ENCODE results near the gene ADARB1.

ADARB1 gene

DNA sequence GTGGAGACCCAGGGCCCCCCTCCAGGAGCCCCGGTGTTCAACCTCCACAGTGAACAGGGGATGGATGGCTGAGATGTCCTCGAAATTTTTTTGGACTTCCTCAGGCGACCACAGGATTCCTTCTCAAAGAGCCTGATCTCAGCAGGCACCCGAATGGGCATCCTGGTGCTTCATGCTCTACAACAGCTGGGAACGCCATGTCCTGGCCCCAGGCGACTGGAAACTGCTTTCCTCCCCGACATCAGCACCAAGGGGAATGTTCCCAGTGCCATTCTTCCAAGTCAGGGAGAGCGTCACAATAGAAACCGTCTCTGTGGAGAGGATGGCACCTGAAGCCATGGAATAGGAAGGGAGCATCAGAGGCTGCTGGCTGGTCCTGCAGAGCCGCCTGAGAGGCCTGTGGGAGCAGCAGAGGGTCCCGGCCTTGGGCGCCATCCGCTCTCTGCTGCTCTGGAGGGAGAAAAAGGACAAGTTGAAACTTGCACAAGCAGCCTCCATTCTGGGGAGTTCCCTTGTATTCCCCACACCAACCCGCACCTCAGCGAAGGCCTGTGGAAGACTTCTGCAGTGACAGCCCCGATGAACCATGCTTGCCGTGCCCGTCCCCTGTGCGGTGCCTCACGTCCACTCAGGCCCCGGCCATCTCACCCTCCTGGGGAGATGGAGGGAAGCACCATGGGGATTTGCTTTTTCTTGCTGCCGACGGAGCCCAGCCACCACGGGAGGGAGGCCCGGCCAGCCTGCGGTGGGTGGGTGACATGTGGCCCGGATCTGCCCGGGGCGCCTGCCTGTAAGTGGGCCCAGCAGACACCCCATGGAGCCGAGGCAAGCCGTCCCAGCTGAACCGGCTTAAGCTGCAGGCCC is 2.3 kb upstream of the ADARB1 start:
- TF ChIP-seq, protein P1, sequence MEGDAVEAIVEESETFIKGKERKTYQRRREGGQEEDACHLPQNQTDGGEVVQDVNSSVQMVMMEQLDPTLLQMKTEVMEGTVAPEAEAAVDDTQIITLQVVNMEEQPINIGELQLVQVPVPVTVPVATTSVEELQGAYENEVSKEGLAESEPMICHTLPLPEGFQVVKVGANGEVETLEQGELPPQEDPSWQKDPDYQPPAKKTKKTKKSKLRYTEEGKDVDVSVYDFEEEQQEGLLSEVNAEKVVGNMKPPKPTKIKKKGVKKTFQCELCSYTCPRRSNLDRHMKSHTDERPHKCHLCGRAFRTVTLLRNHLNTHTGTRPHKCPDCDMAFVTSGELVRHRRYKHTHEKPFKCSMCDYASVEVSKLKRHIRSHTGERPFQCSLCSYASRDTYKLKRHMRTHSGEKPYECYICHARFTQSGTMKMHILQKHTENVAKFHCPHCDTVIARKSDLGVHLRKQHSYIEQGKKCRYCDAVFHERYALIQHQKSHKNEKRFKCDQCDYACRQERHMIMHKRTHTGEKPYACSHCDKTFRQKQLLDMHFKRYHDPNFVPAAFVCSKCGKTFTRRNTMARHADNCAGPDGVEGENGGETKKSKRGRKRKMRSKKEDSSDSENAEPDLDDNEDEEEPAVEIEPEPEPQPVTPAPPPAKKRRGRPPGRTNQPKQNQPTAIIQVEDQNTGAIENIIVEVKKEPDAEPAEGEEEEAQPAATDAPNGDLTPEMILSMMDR (IDR thresholded peaks at IDR 0.05), result no peak

DNA sequence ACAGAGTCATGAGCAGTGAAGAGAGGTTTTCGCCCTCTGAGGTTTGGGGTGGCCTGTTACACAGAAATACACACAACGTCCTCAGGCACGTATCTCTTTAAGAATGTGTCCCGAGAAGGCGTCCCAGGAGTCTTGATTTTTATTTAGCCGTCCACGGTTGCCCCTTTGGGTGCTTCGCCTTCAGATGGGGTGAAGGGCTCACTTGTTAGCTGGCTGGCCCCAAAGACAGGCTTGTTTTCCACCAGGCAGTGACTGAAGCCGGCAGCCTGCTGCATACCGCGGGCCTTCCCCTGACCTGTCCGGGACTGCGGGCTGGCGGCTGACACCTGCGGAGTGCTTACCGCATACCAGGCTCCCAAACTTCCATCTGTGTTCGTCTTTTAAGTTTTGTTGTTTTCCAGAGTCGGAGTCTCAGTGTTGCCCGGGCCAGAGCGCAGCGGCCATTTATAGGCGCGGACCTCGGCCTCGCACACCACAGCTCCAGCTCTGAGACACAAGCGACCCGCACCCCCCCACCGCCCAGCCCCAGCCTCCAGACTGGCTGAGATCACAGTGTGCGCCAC is 1.6 kb upstream of the ADARB1 start:
- TF ChIP-seq, protein P1 (IDR thresholded peaks at IDR 0.05), result no peak

DNA sequence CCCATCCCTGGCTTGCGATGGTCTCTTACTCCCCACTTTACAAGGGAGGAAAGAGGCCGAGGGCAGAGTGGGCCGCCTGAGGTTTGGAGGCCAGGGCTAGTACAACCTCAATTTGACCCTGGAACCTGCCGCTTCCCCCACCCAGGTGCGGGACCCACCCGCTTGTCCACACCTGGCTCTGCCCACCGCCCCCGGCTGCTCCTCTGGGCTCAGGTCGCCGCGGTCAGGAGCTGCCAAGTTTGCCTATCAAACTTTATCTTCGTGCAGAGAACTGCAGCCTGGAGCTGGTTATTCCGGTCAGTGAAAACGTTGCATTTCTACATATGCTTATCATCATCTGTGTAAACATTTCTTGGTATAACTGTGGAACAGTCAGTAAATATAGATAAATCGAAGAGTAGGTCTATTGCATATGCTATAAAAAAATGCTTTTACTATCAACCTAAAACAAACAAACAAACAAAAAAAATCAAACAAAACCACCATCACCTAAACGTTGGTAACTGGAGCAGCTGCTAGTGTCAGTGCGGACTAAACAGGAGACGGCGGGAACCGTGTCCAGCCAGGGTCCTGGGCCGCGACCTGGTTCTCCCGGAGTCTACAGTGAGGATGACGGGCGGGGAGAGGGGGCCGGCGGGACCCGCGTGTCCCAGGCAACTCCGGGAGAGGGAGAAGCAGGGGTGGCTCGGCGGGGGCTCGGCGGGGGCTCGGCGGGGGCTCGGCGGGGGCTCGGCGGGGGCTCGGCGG is 906 bp upstream of the ADARB1 start:
- TF ChIP-seq, protein P1 (IDR thresholded peaks at IDR 0.05), result no peak

DNA sequence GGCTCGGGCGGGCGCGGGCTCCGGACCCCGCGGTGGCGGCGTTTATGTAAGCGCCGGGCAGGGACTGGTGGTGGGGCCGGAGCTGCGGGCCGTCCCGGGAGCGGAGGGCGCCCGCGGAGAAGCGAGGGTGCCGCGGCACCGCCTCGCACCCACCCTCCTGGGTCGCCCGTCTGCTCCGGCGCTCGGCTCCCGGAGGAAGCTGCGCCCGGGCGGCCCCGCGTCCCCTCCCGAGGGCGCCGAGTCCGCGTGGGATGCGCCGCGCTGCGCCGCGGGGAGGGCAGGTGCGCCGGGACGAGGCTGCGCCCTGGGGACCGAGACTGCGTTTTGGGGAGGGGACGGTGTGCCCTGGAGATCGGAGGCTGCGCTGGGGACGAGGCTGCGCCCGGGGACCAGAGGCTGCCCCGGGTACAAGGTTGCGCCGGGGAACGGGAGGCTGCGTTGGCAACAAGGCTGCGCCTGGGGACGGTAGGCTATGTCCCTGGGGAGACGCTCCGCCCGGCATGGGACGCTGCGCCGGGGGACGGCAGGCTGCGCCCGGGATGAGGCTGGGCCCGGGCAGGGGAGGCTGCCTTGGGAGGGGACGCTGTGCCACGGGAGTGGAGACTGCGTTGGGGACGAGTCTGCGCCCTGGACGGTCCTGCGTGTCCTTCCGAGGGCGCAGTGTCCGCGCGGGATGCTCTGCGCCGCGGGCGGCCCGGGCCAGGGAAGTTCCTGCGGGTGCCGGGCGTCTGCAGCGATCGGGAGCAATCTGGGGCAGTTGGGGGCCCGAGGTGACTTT is 627 bp downstream of the ADARB1 start:
- TF ChIP-seq, protein P1 (IDR thresholded peaks at IDR 0.05), result no peak

DNA sequence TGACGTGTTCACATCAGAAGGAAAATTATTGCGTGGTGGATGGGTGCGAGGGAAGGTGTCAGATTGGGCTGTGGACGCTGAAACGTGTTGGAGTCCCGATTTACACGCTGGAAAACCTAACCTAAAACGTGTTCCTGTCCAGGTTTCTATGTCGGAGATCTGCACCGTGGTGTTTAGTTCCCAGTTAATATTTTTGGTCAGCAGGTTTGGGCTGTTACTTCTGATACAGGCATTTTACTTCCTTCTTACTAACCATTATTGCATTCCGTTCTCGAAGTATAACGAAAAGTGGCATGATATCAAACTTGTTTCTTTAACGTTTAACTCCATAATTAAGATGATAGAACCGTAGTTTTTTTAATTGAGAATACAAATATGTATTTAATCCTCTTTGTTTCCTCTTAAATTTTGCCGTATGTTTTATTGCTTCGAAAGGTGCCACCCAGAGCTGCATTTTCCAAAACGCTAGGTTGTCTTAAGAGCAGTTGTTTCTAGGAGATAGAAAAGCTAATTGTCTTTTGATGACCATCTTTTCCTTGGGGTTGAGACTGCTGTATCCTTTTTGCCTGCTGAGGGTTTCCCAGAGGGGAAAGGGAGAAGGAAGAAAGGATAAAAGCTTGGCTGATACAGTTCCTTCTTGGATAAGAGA is 1.3 kb downstream of the ADARB1 start:
- TF ChIP-seq, protein P1 (IDR thresholded peaks at IDR 0.05), result no peak

DNA sequence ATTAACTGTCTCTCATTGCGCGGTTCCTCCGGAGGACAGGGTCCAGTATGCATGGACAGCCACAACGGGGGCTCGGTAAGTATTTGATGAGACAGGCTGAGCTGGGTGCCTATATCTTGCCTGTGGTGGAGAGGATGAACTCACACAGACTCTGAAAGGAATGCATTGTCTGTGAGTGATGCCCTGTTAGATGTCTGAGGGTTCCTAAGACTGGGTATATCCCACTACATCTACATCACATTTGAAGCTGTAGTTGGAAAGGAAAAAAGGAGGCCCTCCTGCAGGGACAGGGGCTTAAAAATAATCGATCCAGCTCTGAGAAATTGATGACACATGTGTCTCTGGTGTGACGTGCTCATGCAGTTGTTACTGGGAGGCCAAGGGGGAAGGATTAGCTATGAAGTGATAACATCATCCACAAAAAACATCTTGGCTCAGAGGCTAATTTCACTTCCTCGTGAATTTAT is 1.9 kb downstream of the ADARB1 start:
- TF ChIP-seq, protein P1 (IDR thresholded peaks at IDR 0.05), result no peak

Data from LNCAP (cell line).